GM12872 (cell line): ENCODE data around the gene SATB1.

ENCODE experiments used
- TF ChIP-seq, protein P1 (sequence below): IDR thresholded peaks from 3 replicates; pipeline ENCODE4 v1.5.1; 2011; ENCODE audit warnings: low read depth, mild to moderate bottlenecking, low read length, moderate library complexity; ENCODE audit not compliant: insufficient read depth

The SATB1 gene

DNA sequence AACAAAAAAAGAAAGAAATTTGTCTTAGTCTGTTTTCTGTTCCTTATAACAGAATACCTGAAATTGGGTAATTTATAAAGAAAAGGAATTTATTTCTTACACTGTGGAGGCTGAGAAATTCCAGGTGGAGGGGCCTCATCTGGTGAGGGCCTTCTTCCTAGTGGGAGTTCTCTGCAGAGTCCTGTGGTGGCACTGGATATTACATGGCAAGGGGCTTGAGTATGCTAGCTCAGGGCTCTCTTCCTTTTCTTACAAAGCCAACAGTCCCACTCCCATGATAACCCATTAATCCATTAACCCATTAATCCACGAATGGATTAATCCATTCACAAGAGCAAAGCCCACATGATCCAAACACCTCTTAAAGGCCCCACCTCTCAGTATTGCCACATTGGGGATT, 2.9 kb upstream of the SATB1 start:
- TF ChIP-seq, protein P1, sequence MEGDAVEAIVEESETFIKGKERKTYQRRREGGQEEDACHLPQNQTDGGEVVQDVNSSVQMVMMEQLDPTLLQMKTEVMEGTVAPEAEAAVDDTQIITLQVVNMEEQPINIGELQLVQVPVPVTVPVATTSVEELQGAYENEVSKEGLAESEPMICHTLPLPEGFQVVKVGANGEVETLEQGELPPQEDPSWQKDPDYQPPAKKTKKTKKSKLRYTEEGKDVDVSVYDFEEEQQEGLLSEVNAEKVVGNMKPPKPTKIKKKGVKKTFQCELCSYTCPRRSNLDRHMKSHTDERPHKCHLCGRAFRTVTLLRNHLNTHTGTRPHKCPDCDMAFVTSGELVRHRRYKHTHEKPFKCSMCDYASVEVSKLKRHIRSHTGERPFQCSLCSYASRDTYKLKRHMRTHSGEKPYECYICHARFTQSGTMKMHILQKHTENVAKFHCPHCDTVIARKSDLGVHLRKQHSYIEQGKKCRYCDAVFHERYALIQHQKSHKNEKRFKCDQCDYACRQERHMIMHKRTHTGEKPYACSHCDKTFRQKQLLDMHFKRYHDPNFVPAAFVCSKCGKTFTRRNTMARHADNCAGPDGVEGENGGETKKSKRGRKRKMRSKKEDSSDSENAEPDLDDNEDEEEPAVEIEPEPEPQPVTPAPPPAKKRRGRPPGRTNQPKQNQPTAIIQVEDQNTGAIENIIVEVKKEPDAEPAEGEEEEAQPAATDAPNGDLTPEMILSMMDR: no peak

DNA sequence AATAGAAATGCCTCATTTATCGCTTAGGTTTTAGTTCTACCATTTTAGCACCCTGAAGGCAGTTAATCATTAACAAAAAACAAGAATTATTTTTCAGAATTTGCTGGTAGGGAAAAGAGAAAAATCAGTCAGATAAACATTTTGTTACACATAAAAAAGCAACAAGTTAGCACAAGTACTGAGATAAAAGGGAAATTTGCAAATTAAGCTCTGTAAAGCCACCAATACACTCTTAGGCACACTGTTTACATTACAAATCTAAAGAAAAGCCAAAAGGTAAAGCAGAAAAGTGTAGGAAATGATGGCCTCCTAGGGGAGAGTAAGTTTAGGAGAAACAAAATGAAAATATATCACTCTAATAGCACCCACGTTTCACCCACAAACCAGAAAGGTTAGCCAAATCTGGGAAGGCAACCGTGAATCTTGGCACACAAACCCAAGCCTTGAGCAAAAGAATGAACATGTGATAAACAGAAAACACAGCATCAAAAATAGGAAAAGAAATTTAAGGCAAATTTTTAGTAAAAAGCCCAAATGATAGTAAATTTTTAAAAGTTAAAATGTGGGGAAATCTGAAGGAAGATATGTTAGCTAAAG, 1.6 kb upstream of the SATB1 start:
- TF ChIP-seq, protein P1: no peak

DNA sequence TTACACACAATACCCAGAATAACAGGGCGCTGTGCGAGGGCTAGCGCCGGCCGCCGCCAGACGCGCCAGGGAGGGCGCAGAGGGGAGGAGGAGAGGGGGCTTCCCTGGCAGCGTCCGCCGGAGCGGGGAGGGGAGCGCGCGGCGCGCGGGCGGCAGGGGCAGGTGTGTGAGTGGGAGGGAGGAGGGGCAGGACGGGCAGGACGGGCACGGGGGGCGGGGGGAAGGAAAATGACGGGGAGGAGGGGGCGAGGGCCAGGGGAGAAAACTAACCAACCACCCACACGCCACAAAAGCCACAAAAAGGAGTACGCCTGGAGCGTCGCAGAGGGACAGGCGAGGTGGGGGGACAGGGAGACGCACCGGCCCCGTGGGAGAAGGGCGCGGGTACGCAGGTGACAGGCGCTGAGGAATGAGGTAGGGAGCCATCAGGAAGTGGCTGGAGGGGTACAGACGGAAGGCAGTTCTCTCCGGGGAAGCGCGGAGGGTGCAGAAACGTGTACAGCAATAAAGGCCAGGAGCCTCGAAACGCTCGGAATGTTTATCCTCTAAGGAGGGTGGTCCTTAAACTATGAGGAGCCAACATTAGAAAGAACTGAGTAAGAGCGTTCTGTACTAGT, 610 bp upstream of the SATB1 start:
- TF ChIP-seq, protein P1: no peak

DNA sequence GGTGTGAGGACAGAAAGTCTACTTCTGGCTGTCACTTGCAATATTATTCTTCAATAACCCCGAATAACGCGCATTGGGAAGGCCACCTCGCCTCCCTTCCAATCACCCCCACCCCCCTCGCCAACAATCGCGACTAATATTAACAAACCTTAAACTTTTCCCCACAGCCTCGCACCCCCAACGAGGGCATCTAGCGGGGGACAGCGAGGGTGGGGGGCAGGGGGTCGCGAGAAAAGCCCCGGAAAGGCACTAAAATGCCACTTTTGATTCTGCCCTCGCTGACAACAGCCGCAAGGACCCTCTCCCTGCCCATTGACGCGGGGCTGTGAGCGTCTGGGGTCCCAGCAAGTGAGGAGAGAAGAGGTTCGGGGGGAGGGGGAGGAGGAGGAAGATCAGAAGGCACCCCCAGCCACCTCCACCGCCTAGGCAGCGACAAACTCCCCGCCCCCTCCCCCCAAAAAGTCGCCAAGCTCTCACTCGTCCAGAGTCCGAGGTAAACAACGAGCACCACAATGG, 868 bp downstream of the SATB1 start:
- TF ChIP-seq, protein P1: no peak

DNA sequence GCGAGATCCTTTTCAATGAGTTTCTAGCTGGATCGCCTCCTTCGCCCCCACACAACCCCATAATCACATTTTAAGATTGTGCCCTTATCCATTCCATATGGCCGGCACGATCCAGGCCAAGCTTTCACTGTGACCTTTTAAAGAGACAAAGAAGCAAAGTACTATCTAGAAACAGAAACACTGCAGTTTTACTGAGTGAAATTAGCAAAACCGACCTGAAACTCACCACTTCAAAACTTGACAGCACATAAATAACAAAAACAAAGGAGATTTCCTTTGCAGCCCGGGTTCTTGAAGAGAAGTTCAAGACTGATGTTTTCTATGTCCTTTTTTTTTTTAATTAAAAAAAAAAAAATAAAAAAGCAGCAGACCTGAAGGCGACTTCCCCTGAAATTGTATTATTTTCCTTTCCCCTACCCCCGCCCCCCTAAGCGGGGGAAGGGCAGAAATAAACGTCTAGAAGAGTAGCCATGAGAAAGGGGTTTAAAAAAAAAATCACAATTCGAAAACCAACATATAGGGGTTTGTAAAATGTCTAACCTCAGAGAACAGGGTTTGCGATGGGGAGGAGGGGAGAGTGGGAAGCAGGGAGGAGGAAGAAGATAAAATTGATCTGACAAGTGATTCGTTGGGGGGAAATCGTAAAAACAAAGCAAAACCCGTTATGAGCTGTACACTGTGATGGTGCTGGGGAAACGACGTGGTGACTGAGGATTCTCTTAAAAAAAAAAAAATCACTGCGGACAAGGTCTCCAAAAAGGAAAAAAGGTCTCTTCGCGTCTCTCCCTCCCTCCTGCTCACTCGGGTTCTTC, 1.5 kb downstream of the SATB1 start:
- TF ChIP-seq, protein P1: no peak

DNA sequence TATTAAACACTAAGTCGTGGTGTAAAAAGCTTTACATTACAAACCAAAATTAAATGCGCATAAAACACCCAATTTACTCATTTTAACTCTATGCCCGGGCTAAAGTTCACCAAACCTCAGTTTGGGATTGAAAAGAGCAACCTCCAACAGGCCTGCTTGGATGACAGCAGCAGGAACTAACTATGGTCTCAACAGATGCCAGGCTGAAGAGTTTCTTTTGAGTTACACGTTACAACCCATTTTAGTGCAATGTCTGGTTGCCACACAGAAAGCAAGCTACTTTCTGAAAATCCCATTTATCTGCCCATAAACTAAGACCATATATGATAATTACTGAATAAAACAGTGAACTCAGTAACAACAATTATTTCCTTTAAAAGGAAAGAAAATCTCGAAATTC, 2.2 kb downstream of the SATB1 start:
- TF ChIP-seq, protein P1: no peak

DNA sequence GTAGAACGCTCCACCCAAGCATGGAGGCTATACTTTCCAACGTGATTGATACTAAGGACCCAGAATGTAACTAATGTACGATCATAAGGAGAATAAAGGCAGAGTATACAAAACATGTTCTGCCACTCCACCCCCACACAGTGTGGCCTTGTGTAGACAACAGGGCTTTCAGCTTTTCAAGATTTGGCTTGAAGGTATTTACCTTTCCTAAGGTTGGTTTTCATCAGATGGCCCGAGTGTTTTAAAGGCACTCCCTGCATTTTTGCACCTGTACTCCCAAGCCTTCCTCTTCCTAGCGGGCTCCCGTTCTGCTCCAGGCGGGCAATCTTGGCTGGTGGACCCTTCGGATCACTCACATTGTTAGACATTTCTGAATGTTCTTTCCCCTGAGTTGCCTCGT, 4.6 kb downstream of the SATB1 start:
- TF ChIP-seq, protein P1: no peak
